ENCODE data around the gene CHRND. TPM values are rescaled to one million over a fixed set of nuclear protein-coding genes. Genes with fewer than 3 reads are reported as not detected.
"Not testable (repeated sequence)": the region's sequence is repeated elsewhere in the genome, so short reads cannot be mapped to it uniquely, and the experiment has no call there.

Gene CHRND
- total and polyA plus RNA-seq, 2 of the 4 experiments (the other 2 are of a cell fraction) = not detected

DNA sequence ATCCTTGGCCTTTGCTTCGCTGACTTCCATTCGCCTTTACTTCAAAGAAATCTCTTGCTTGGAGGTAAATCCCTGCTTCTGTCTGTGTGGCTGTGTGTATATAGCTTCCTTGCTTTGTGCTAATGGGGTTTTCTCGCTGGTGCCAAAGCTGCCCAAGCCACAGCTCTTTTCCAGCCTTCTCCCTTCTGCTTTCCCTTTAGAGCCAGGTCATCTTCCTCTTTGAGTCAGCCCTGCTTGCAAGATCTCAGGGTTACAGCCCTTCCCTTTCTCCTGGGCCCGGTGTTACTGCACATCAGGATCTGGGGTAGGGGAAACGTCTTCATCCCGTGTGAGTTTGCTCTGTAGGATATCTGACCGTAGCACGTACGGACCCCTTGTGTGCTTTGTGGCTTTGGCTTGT, 43.6 kb downstream of the CHRND start:
- Histone ChIP-seq H3K9me3 (ENCODE audit: control insufficient read depth, insufficient read depth, low read length) (no peaks in the 10 kb centered on the region), H3K56ac (ENCODE audit: extremely low read depth, insufficient read depth, low read length) (no peak overlapping the region), H3K4ac (ENCODE audit: low read depth, low read length) (no peak overlapping the region), H3K4me1 (ENCODE audit: control insufficient read depth, insufficient read depth, low read length) (peaks cover 3% of the 10 kb centered on the region; the same call in 1 of the 2 replicates), H3K36me3 (ENCODE audit: control insufficient read depth, insufficient read depth, low read length) (peaks cover 49% of the 10 kb centered on the region), H4K91ac (ENCODE audit: insufficient read depth, low read depth, low read length) (no peak overlapping the region), H2BK5ac (ENCODE audit: low read depth, low read length, poor library complexity, severe bottlenecking) (no peak overlapping the region), H4K8ac (ENCODE audit: low read depth in 2 of 2, low read length in 2 of 2) (no peak overlapping the region), H2BK120ac (ENCODE audit: low read depth, low read length) (no peak overlapping the region), H2AK9ac (replicated peaks; ENCODE audit: low read depth, low read length, poor library complexity) (no peak overlapping the region), H3K14ac (replicated peaks; ENCODE audit: low read depth, low read length) (no peak overlapping the region), H4K5ac (ENCODE audit: low read depth, low read length) (no peak overlapping the region), H2AFZ (replicated peaks; ENCODE audit: low read length, poor library complexity) (no peak overlapping the region), H3K23ac (ENCODE audit: low read depth, low read length) (no peak overlapping the region), H3K9ac (ENCODE audit: low read depth, low read length) (no peak overlapping the region), H3K79me1 (ENCODE audit: low read depth in 1 of 2, low read length in 2 of 2) (peaks cover 10 to 35% of the 10 kb centered on the region in 2 experiments; a peak in 3 of 4 replicates), H3K4me2 (ENCODE audit: low read depth, low read length) (no peak overlapping the region), H3K27ac (ENCODE audit: insufficient read depth, low read length) (no peak overlapping the region), H3K4me3 (ENCODE audit: insufficient read depth, low read depth, low read length) (no peak overlapping the region), H2BK15ac (ENCODE audit: low read depth, low read length) (no peak overlapping the region), H4K20me1 (ENCODE audit: insufficient read depth, low read length) (no peaks in the 10 kb centered on the region), H3K18ac (ENCODE audit: low read depth, low read length) (no peak overlapping the region), H2AK5ac (ENCODE audit: low read depth, low read length) (no peak overlapping the region), H3K9me1 (ENCODE audit: insufficient read depth, low read length) (peaks cover 10% of the 10 kb centered on the region; the same call in 1 of the 2 replicates), H3K27me3 (ENCODE audit: control insufficient read depth, insufficient read depth, low read length) (no peaks in the 10 kb centered on the region), H2BK20ac (ENCODE audit: low read depth, low read length) (no peak overlapping the region)
- TF ChIP-seq SMC3 (IDR thresholded peaks at IDR 0.05; ENCODE audit: low read depth, low read length) (no peak), RCOR1 (IDR thresholded peaks at IDR 0.05; ENCODE audit: insufficient replicate concordance, low read length) (no peak), MAFK (IDR thresholded peaks at IDR 0.05; ENCODE audit: low read depth, low read length) (no peak), NFE2L2 (IDR thresholded peaks at IDR 0.05; ENCODE audit: low read depth, low read length) (no peak), RFX5 (IDR thresholded peaks at IDR 0.05; ENCODE audit: low read depth, low read length) (no peak)
- TF ChIP-seq, protein P1, sequence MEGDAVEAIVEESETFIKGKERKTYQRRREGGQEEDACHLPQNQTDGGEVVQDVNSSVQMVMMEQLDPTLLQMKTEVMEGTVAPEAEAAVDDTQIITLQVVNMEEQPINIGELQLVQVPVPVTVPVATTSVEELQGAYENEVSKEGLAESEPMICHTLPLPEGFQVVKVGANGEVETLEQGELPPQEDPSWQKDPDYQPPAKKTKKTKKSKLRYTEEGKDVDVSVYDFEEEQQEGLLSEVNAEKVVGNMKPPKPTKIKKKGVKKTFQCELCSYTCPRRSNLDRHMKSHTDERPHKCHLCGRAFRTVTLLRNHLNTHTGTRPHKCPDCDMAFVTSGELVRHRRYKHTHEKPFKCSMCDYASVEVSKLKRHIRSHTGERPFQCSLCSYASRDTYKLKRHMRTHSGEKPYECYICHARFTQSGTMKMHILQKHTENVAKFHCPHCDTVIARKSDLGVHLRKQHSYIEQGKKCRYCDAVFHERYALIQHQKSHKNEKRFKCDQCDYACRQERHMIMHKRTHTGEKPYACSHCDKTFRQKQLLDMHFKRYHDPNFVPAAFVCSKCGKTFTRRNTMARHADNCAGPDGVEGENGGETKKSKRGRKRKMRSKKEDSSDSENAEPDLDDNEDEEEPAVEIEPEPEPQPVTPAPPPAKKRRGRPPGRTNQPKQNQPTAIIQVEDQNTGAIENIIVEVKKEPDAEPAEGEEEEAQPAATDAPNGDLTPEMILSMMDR (conservative IDR thresholded peaks at IDR 0.05; ENCODE audit: low read depth, low read length) = no peak
- ChIA-PET CTCF (no interaction called here), POLR2A (ENCODE audit: unreplicated experiment) (no interaction called here)
- intact Hi-C loops (cut with micrococcal nuclease) (no loop called here), in situ Hi-C loops (cut with MboI; ENCODE audit: low sequenced_read_pairs) (no loop called here), dilution Hi-C loops (cut with HindIII; ENCODE audit: low sequenced_read_pairs, unreplicated experiment) (no loop called here)
- DNase-seq = no peak
- WGBS, 2 experiments (ENCODE audit: extremely low coverage in 2 of 2, insufficient read length in 1 of 2) = no CpG with 5 or more reads among the region's 9 CpGs
- ATAC-seq (ENCODE audit: low read depth) = no peak
- BruUV-seq (replicated peaks) = no TSS peak

GRCh38 chr2:232570481-232570880, 44.5 kb downstream of the CHRND start:
- H3K14ac ChIP-seq (replicated peaks; ENCODE audit: low read depth, low read length); dilution Hi-C loops (cut with HindIII; ENCODE audit: low sequenced_read_pairs, unreplicated experiment); H3K18ac ChIP-seq (ENCODE audit: low read depth, low read length); H3K4me2 ChIP-seq (ENCODE audit: low read depth, low read length); H2AFZ ChIP-seq (replicated peaks; ENCODE audit: low read length, poor library complexity); H3K4me3 ChIP-seq (ENCODE audit: insufficient read depth, low read depth, low read length); H3K4ac ChIP-seq (ENCODE audit: low read depth, low read length); H3K27me3 ChIP-seq (ENCODE audit: control insufficient read depth, insufficient read depth, low read length); H4K5ac ChIP-seq (ENCODE audit: low read depth, low read length); H3K4me1 ChIP-seq (ENCODE audit: control insufficient read depth, insufficient read depth, low read length); CTCF ChIA-PET; H2AK5ac ChIP-seq (ENCODE audit: low read depth, low read length); H4K91ac ChIP-seq (ENCODE audit: insufficient read depth, low read depth, low read length); H3K23ac ChIP-seq (ENCODE audit: low read depth, low read length); H3K27ac ChIP-seq (ENCODE audit: insufficient read depth, low read length); H2BK120ac ChIP-seq (ENCODE audit: low read depth, low read length); H2AK9ac ChIP-seq (replicated peaks; ENCODE audit: low read depth, low read length, poor library complexity); BruUV-seq (replicated peaks); H2BK20ac ChIP-seq (ENCODE audit: low read depth, low read length); POLR2A ChIA-PET (ENCODE audit: unreplicated experiment); H4K8ac ChIP-seq (ENCODE audit: low read depth in 2 of 2, low read length in 2 of 2); H2BK5ac ChIP-seq (ENCODE audit: low read depth, low read length, poor library complexity, severe bottlenecking); H3K9me3 ChIP-seq (ENCODE audit: control insufficient read depth, insufficient read depth, low read length); intact Hi-C loops (cut with micrococcal nuclease); H3K56ac ChIP-seq (ENCODE audit: extremely low read depth, insufficient read depth, low read length); in situ Hi-C loops (cut with MboI; ENCODE audit: low sequenced_read_pairs); H3K9ac ChIP-seq (ENCODE audit: low read depth, low read length); H2BK15ac ChIP-seq (ENCODE audit: low read depth, low read length); H4K20me1 ChIP-seq (ENCODE audit: insufficient read depth, low read length); DNase-seq; ATAC-seq (ENCODE audit: low read depth): not testable (repeated sequence)
- H3K9me1 ChIP-seq (ENCODE audit: insufficient read depth, low read length) = peaks cover 12% of the 10 kb centered on the region; the same call in 1 of the 2 replicates
- H3K79me1 ChIP-seq (ENCODE audit: low read depth in 1 of 2, low read length in 2 of 2) = peaks cover 10 to 40% of the 10 kb centered on the region in 2 experiments; a peak in 3 of 4 replicates
- no CpG with 5 or more reads among the region's 6 CpGs for WGBS, 2 experiments (ENCODE audit: extremely low coverage in 2 of 2, insufficient read length in 1 of 2)
- H3K36me3 ChIP-seq (ENCODE audit: control insufficient read depth, insufficient read depth, low read length) = peaks cover 43% of the 10 kb centered on the region
